AG08396 (cell line): ENCODE measurements around the gene METTL15.
A peak's percentile ranks its signal among the peaks of the same experiment; 100 is the strongest.
"Not testable (repeated sequence)": the region's sequence is repeated elsewhere in the genome, so short reads cannot be mapped to it uniquely, and the experiment has no call there.

Source experiments
- DNase-seq: peaks from one replicate; pipeline ENCODE4 v3.0.0; 2012; ENCODE audit warnings: low spot score, mixed read lengths

METTL15 gene

GRCh38 chr11:28110108-28110820 lies 2.1 kb downstream of the METTL15 start:
- DNase-seq: peak; percentile 63

GRCh38 chr11:28110821-28111200 lies 2.6 kb downstream of the METTL15 start:
- DNase-seq: peak; percentile 7

GRCh38 chr11:28114116-28114515 lies 5.9 kb downstream of the METTL15 start:
- no peak for DNase-seq

DNA sequence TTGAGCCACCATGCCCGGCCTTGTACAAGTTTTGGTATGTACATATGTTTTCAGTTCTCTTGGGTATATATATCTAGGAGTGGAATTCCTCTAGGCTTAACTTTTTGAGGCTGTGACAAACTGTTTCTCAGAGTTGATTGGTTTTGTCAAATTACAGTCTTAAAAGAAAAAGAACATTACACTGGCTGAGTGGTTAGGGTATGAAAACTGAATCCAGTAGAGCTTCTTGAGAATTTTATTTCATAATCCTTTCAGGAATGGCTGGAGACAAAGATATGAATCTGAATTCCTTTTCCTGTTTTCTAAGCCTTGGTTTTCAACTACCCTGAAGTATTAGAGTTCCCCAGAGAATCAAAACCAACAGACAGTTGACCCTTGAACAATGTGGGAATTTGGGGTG lies 6.5 kb downstream of the METTL15 start:
- DNase-seq: no peak

DNA sequence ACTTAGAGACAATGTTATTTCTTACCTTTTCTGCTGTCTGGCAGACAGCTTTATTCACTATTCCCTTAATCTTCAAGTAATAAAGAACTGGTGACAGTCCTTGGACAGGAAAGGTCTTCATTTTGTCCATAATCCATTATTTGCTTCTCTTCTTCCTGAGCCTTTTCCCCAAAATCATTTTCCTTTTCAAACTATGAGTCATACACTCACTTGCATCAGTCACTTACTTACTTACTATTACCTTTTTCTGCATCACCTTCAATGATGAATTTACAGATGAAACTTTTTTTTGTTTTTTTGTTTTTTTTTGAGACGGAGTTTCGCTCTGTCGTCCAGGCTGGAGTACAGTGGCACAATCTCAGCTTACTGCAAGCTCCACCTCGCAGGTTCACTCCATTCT lies 9.5 kb downstream of the METTL15 start:
- no peak for DNase-seq

- no peak for DNase-seq
Measured at GRCh38 chr11:28123151-28123581, 15.0 kb downstream of the METTL15 start.

DNA sequence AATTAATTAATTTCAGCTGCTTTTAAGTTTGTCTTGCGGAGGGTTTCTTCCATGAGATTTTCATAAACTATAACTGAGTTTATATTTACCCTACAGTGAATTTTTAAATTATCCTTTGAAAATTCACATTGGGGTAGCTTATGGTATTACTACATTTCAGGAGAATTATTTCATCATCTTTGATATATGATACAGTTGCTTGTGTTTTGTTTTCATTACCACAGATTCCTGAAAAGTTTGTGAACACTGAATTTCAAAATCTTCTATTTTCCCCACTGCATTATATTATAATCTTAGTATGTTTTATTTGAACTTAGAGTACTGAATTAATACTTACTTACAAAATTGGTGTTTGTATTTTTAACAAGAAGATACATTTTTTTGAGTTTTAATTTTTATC lies 24.4 kb downstream of the METTL15 start:
- DNase-seq: no peak

DNA sequence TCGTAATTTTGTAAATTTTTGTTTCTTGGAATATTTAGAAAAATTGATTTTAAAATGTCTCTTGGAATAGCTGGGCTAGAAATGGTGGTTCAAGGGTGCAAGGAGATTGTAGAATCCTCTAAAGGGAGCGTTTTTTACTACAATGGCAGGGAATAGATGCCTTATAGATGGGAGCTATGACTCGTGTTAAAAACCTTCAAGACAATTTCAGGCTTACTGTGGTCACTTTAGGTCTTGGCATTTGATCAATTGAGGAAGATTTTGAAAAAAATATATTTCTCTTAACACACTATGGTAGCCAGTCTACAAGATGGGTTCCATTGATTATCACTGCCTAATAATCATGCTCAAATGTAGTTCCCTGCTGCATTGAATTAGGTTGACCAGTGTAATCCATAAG lies 25.0 kb downstream of the METTL15 start:
- no peak for DNase-seq

DNA sequence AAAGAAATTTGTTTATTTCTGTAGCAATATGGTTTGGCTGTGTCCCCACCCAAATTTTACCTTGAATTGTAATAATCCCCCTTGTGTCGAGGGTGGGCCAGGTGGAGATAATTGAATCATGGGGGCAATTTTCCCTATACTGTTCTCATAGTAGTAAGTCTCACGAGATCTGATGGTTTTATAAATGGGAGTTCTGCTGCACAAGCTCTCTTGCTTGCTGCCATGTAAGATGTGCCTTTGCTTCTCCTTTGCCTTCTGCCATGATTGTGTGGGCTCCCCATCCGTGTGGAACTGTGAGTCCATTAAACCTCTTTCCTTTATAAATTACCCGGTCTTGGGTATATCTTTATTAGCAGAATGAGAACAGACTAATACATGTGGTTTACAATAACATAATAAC lies 28.0 kb downstream of the METTL15 start:
- not testable (repeated sequence) for DNase-seq

- no peak for DNase-seq
Measured at GRCh38 chr11:28137366-28137765, 29.2 kb downstream of the METTL15 start.

- DNase-seq: no peak
Measured at GRCh38 chr11:28137832-28138231, 29.6 kb downstream of the METTL15 start.

DNA sequence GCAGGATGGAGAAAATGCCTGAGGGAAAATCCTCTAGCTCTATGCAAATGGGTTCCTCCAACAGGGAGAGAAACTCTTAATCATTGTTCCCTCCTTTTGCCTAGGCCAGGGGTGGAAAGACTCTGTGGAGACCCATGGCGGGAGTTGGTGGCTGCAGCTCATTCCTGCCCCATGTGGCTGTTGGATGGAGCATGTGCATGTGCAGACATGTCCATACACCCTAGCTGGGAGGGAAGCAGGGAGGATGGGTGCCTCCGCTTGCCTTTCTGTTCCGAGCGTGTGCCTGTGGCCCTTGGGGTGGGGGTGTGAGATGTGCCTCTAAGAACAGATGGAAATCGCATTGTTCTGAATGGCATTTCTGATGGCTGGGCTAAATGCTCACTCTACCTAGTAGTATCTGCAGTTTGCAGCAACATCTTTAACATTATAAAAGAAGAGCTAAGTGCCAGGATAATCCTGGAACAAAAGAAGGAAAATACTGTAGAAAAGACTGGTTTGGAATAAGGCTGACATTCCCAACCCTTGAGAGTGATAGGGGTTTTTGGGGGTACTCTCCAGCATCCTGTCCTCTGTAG lies 31.7 kb downstream of the METTL15 start:
- no peak for DNase-seq

- no peak for DNase-seq
Measured at GRCh38 chr11:28140689-28141455, 32.7 kb downstream of the METTL15 start.

- no peak for DNase-seq
Measured at GRCh38 chr11:28142724-28143123, 34.5 kb downstream of the METTL15 start.

- DNase-seq: no peak
Measured at GRCh38 chr11:28144808-28145207, 36.6 kb downstream of the METTL15 start.

GRCh38 chr11:28146123-28146751 lies 38.0 kb downstream of the METTL15 start:
- DNase-seq: peak; percentile 68

DNA sequence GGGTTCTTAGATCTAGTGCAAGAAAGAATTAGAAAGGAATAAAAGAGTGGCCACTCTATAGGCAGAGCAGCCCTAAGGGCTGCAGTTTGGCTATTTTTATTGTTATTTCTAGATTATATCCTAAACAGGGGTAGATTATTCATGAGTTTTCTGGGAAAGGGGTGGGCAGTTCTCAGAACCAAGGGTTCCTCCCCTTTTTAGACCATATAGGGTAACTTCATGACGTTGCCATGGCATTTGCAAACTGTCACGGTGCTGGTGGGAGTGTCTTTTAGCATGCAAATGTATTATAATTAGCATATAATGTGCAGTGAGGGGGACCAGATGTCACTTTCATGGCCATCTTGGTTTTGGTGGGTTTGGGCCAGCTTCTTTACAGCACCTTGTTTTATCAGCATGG lies 44.6 kb downstream of the METTL15 start:
- DNase-seq: no peak

- no peak for DNase-seq
Measured at GRCh38 chr11:28153586-28153985, 45.4 kb downstream of the METTL15 start.

GRCh38 chr11:28168718-28169117 lies 60.5 kb downstream of the METTL15 start:
- no peak for DNase-seq

DNA sequence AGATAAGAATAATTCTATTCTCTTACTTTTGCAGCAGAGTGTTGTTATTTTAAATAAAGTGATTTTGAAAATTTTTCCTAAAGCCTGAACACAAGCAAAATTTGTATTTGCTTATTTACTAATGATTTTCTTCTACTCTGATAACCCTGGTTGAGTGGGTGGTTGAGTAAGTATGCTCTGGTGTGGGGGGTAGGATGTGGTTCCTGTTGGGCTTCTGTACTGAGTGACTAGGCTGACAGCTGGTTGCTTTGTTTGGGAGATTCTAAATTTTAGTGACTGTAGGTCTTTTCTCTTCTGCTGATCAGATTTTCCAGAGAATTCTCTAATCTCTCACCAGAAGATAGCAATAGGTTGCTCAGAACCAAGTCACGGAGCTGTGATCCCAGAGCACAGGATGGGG lies 61.6 kb downstream of the METTL15 start:
- DNase-seq: peak; percentile 23

DNA sequence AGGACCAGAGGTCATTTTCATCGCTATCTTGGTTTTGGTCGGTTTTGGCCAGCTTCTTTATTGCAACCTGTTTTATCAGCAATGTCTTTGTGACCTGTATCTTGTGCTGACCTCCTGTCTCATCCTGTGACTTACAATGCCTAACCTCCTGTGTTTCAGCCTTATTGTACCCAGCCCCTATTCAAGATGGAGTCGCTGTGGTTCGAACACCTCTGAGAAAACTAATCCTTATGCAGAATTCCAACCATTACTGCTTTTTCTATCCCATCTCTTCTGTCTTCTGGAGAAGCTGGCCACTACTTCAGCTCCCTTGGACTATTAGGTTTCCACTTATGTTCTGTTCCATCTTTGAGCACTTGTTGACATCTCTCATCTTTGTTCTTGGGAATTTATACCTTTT lies 62.6 kb downstream of the METTL15 start:
- no peak for DNase-seq

GRCh38 chr11:28176351-28176750 lies 68.2 kb downstream of the METTL15 start:
- no peak for DNase-seq

DNA sequence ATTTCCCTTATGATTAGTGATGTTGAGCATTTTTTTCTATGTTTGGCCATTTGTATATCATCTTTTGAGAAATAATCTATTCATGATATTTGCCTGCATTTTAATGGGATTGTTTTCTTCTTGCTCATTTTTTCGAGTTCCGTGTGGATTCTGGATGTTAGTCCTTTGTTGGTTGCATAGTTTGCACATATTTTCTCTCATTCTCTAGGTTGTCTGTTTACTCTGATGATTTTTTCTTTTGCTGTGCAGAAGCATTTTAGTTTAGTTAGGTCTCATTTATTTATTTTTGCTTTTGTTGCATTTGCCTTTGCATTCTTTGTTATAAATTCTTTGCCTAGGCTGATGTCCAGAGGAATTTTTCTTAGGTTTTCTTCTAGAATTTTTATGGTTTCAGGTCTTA lies 87.3 kb downstream of the METTL15 start:
- no peak for DNase-seq
